HepG2 (cell line): ENCODE results near the gene PHYH. TPM values are rescaled to one million over a fixed set of nuclear protein-coding genes. Genes with fewer than 3 reads are reported as not detected.

Experiments used
- AKAP8 ChIP-seq: sonication (generic); formaldehyde crosslinking; IDR thresholded peaks from 2 replicates; pipeline ENCODE4 v1.5.1; 2020; ENCODE audit warnings: mild to moderate bottlenecking, missing genetic modification reagents
- CEBPG ChIP-seq: IDR thresholded peaks from 2 replicates; pipeline ENCODE4 v1.6.1; 2016
- GTF2F1 ChIP-seq: fragments of 150-350 bp; IDR thresholded peaks from 2 replicates; pipeline ENCODE4 v1.6.1; 2014; ENCODE audit warnings: low read length
- HMG20A ChIP-seq: IDR thresholded peaks from 2 replicates; pipeline ENCODE4 v1.6.1; 2016; ENCODE audit warnings: borderline replicate concordance
- KAT8 ChIP-seq: IDR thresholded peaks from 2 replicates; pipeline ENCODE4 v1.6.1; 2016; ENCODE audit warnings: missing genetic modification reagents, missing compliant biosample characterization
- LCORL ChIP-seq, 2 experiments: fragments of 450-650 bp in 1 of 2; sonication (generic) in 1 of 2; formaldehyde crosslinking in 1 of 2; IDR thresholded peaks; 2 replicates each; pipeline versions ENCODE4 v1.5.0 to v1.6.1; 2017 to 2020; ENCODE audit warnings: antibody characterized with exemption in 1 of 2, missing genetic modification reagents in 1 of 2
- SIX4 ChIP-seq: sonication (generic); formaldehyde crosslinking; IDR thresholded peaks from 2 replicates; pipeline ENCODE4 v1.4.0; 2020; ENCODE audit warnings: missing genetic modification reagents
- TRIM24 ChIP-seq: sonication (generic); formaldehyde crosslinking; IDR thresholded peaks from 2 replicates; pipeline ENCODE4 v1.8.0; 2022; ENCODE audit warnings: mild to moderate bottlenecking, missing genetic modification reagents
- ZBTB38 ChIP-seq: sonication (generic); formaldehyde crosslinking; IDR thresholded peaks from 2 replicates; pipeline ENCODE4 v1.5.1; 2020; ENCODE audit warnings: mild to moderate bottlenecking, missing genetic modification reagents
- ZFP1 ChIP-seq: IDR thresholded peaks from 2 replicates; pipeline ENCODE4 v1.6.1; 2016
- ZFY ChIP-seq: sonication (generic); formaldehyde crosslinking; IDR thresholded peaks from 2 replicates; pipeline ENCODE4 v1.4.0; 2020; ENCODE audit warnings: missing genetic modification reagents
- ZFYVE20 ChIP-seq: sonication (generic); formaldehyde crosslinking; IDR thresholded peaks from 2 replicates; pipeline ENCODE4 v1.8.0; 2023; ENCODE audit warnings: low read depth, mild to moderate bottlenecking, moderate library complexity, missing genetic modification reagents, borderline replicate concordance
- ZNF317 ChIP-seq: sonication (generic); formaldehyde crosslinking; IDR thresholded peaks from 2 replicates; pipeline ENCODE4 v1.5.0; 2020; ENCODE audit warnings: mild to moderate bottlenecking, missing genetic modification reagents
- ZNF432 ChIP-seq: sonication (generic); formaldehyde crosslinking; IDR thresholded peaks from 2 replicates; pipeline ENCODE4 v1.5.0; 2020; ENCODE audit warnings: missing genetic modification reagents, mild to moderate bottlenecking, borderline replicate concordance
- ZNF451 ChIP-seq: sonication (generic); formaldehyde crosslinking; IDR thresholded peaks from 2 replicates; pipeline ENCODE4 v1.5.0; 2020; ENCODE audit warnings: mild to moderate bottlenecking, missing genetic modification reagents
- ZNF678 ChIP-seq: sonication (generic); formaldehyde crosslinking; IDR thresholded peaks from 2 replicates; pipeline ENCODE4 v1.4.0; 2020; ENCODE audit warnings: mild to moderate bottlenecking, missing genetic modification reagents
- polyA plus RNA-seq, 8 experiments: library from polyadenylated mRNA; depleted of rRNA in 3 of 8; stranded (reverse) in 7 of 8; unstranded in 1 of 8; fragments of >200 nt; fragmentation: Illumina TruSeq in 4 of 8; extraction: Trizol in 4 of 8; gene quantifications; 2 replicates each; pipeline versions ENCODE4 v1.2.1 to v1.2.3, GENCODE V29; 2011 to 2016; ENCODE audit warnings: low read depth in 4 of 8, missing spikeins in 1 of 8, mixed read lengths in 1 of 8; ENCODE audit not compliant: insufficient read depth in 1 of 8
- total RNA-seq, 5 experiments: library from RNA; depleted of rRNA; stranded (reverse); fragments of >200 nt; fragmentation: Illumina TruSeq; extraction: Trizol; gene quantifications; 2 replicates each; pipeline ENCODE4 v1.2.3, GENCODE V29; 2016; ENCODE audit warnings: low read depth in 1 of 5
- TF ChIP-seq, protein P1 (sequence below): sonication (generic); formaldehyde crosslinking; IDR thresholded peaks from 2 replicates; pipeline ENCODE4 v1.4.0; 2020; ENCODE audit warnings: missing genetic modification reagents
- TF ChIP-seq, protein P2 (sequence below): IDR thresholded peaks from 2 replicates; pipeline ENCODE4 v1.6.1; 2016; ENCODE audit warnings: control low read depth
- TF ChIP-seq, protein P3 (sequence below): sonication (generic); formaldehyde crosslinking; IDR thresholded peaks from 2 replicates; pipeline ENCODE4 v1.8.1; 2023; ENCODE audit warnings: mild to moderate bottlenecking, moderate library complexity, missing genetic modification reagents
- TF ChIP-seq, protein P4 (sequence below): sonication (generic); formaldehyde crosslinking; IDR thresholded peaks from 2 replicates; pipeline ENCODE4 v1.5.1; 2020; ENCODE audit warnings: missing genetic modification reagents, mild to moderate bottlenecking, borderline replicate concordance
- TF ChIP-seq, protein P5 (sequence below): sonication (generic); formaldehyde crosslinking; IDR thresholded peaks from 2 replicates; pipeline ENCODE4 v1.4.0; 2020; ENCODE audit warnings: mild to moderate bottlenecking, missing genetic modification reagents

The PHYH gene
- total and polyA plus RNA-seq, 2 of the 13 experiments (the other 11 are each of a cell fraction or from before 2014, with no cell fraction given) = 27.2 to 34.5 TPM

DNA sequence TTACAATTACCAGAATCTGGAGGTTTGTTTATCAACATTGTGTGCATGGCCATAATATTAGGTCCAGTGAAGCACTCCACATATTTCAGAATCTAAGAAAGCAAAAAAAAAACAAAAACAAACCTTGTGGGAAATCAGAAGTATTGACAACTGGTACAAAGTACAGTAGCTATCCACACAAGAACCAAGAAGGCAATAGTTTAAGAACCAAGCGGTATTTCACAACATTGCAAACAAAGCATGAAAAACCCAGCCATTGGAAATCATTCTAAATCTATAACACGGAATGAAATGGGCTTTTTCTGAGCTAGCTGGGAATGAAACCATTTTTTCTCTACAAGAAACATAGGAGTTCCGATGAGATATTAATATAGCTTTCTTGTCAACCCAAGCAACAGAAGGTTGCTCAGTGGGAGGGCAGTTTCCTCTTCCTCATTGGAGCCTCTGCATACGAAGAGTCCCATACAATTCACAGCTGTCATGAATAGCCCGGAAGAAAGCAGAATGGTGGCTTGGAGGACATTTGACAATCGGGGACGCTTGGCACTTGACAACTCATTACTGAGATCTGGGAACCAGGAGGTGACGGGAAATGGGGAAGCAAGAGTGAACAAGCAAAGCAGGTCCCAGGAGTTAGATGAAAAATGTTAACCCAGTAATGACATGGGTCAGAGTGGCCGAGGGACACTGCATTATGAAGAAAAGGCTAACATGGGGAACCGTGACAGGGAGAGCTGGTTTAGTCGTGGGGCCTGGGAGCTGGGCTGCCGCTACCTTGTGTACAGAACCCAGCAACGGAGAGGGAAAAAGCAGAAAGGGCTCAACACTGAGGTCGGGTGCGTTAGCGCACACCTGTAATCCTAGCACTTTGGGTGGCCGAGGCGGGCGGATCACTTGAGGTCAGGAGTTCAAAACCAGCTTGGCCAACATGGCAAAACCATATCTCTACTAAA is 7.8 kb downstream of the PHYH start (continued):
- TF ChIP-seq, protein P1, sequence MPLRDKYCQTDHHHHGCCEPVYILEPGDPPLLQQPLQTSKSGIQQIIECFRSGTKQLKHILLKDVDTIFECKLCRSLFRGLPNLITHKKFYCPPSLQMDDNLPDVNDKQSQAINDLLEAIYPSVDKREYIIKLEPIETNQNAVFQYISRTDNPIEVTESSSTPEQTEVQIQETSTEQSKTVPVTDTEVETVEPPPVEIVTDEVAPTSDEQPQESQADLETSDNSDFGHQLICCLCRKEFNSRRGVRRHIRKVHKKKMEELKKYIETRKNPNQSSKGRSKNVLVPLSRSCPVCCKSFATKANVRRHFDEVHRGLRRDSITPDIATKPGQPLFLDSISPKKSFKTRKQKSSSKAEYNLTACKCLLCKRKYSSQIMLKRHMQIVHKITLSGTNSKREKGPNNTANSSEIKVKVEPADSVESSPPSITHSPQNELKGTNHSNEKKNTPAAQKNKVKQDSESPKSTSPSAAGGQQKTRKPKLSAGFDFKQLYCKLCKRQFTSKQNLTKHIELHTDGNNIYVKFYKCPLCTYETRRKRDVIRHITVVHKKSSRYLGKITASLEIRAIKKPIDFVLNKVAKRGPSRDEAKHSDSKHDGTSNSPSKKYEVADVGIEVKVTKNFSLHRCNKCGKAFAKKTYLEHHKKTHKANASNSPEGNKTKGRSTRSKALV (CRISPR knock-in tag) = 0 out of 2 replicates have a peak, but pooled peaks have one; percentile 34
- TF ChIP-seq ZNF432 (CRISPR knock-in tag) = no peak
- TF ChIP-seq SIX4 = no peak
- TF ChIP-seq ZNF451 (CRISPR knock-in tag) = no peak
- peak; percentile 97 for TF ChIP-seq ZBTB38 (CRISPR knock-in tag)
- TF ChIP-seq, protein P2, sequence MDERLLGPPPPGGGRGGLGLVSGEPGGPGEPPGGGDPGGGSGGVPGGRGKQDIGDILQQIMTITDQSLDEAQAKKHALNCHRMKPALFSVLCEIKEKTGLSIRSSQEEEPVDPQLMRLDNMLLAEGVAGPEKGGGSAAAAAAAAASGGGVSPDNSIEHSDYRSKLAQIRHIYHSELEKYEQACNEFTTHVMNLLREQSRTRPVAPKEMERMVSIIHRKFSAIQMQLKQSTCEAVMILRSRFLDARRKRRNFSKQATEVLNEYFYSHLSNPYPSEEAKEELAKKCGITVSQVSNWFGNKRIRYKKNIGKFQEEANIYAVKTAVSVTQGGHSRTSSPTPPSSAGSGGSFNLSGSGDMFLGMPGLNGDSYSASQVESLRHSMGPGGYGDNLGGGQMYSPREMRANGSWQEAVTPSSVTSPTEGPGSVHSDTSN = no peak
- TF ChIP-seq, protein P3, sequence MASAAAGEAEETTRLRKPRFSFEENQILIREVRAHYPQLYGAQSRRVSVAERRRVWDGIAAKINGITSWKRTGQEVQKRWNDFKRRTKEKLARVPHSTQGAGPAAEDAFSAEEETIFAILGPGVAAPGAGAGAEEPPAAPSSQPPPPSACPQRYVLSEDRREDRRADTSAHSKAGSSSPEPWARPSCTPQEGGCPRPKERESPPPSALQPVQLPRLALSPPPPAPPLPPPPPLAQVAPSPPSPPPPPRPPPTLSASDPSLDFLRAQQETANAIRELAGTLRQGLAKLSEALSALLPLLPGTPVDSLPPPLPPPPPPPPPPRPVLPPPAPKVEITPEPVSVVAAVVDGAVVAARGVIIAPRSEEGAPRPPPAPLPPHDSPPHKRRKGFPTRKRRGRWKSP (CRISPR knock-in tag) = peak; percentile 23; the same call in 1 of the 2 replicates
- TF ChIP-seq ZFP1 = no peak
- TF ChIP-seq ZFY (CRISPR knock-in tag) = no peak
- peak; percentile 44; the same call in 1 of the 2 replicates for TF ChIP-seq KAT8 (CRISPR knock-in tag)
- no peak for TF ChIP-seq ZNF317 (CRISPR knock-in tag)
- TF ChIP-seq, protein P4, sequence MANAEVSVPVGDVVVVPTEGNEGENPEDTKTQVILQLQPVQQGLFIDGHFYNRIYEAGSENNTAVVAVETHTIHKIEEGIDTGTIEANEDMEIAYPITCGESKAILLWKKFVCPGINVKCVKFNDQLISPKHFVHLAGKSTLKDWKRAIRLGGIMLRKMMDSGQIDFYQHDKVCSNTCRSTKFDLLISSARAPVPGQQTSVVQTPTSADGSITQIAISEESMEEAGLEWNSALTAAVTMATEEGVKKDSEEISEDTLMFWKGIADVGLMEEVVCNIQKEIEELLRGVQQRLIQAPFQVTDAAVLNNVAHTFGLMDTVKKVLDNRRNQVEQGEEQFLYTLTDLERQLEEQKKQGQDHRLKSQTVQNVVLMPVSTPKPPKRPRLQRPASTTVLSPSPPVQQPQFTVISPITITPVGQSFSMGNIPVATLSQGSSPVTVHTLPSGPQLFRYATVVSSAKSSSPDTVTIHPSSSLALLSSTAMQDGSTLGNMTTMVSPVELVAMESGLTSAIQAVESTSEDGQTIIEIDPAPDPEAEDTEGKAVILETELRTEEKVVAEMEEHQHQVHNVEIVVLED = no peak
- peak; percentile 62; the same call in 1 of the 2 replicates for TF ChIP-seq HMG20A (CRISPR knock-in tag)
- TF ChIP-seq, protein P5, sequence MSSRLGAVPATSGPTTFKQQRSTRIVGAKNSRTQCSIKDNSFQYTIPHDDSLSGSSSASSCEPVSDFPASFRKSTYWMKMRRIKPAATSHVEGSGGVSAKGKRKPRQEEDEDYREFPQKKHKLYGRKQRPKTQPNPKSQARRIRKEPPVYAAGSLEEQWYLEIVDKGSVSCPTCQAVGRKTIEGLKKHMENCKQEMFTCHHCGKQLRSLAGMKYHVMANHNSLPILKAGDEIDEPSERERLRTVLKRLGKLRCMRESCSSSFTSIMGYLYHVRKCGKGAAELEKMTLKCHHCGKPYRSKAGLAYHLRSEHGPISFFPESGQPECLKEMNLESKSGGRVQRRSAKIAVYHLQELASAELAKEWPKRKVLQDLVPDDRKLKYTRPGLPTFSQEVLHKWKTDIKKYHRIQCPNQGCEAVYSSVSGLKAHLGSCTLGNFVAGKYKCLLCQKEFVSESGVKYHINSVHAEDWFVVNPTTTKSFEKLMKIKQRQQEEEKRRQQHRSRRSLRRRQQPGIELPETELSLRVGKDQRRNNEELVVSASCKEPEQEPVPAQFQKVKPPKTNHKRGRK (CRISPR knock-in tag) = no peak
- no peak for TF ChIP-seq LCORL (IDR thresholded peaks at IDR 0.05)
- 0 out of 2 replicates have a peak, but pooled peaks have one; percentile 26 for TF ChIP-seq LCORL (CRISPR knock-in tag; IDR thresholded peaks at IDR 0.05)
- TF ChIP-seq ZNF678 = no peak
- peak; percentile 85 for TF ChIP-seq CEBPG (CRISPR knock-in tag)
- TF ChIP-seq AKAP8 (CRISPR knock-in tag) = no peak
- no peak for TF ChIP-seq TRIM24 (CRISPR knock-in tag)
- TF ChIP-seq ZFYVE20 (CRISPR knock-in tag) = no peak
- no peak for TF ChIP-seq GTF2F1
